H1 (cell line): Measurements from ENCODE around the gene TSR3. TPM values are rescaled to one million over a fixed set of nuclear protein-coding genes. Genes with fewer than 3 reads are reported as not detected.

Source experiments
- CTCF ChIA-PET: fragments of 300-600 bp; sonication (Branson Sonifier 250); formaldehyde crosslinking; loops from one replicate; lab custom pipeline; 2021; ENCODE audit not compliant: partially characterized antibody; lab: Charles Lee
- POLR2A ChIA-PET: fragments of 300-600 bp; sonication (Branson Sonifier 250); formaldehyde crosslinking; loops from one replicate; lab custom pipeline; 2021; ENCODE audit warnings: inconsistent platforms; ENCODE audit not compliant: partially characterized antibody; lab: Charles Lee
- DNase-seq, 2 experiments: peaks; one replicate each; pipeline versions ENCODE4 v3.0.0 to v3.0.0-alpha.2; 2010 to 2022; ENCODE audit warnings: low spot score in 2 of 2, low read depth in 1 of 2, mixed read lengths in 1 of 2
- FAIRE-seq: peaks from 2 replicates; lab custom pipeline; 2011; peaks lifted over from hg19 to GRCh38; lab: Jason Lieb, UNC
- H2AFZ ChIP-seq: 2 replicates; pipeline ENCODE4 v1.8.1; 2012; ENCODE audit warnings: low read length, inconsistent platforms
- H2AK5ac ChIP-seq: 2 replicates; pipeline ENCODE4 v1.6.1; 2013; ENCODE audit warnings: low read depth, low read length
- H2BK120ac ChIP-seq: replicated peaks from 2 replicates; pipeline ENCODE3; 2013; ENCODE audit warnings: low read depth, low read length, inconsistent platforms
- H2BK12ac ChIP-seq: 2 replicates; pipeline ENCODE4 v1.6.1; 2013; ENCODE audit warnings: low read depth, low read length
- H2BK15ac ChIP-seq: 2 replicates; pipeline ENCODE4 v1.6.1; 2013; ENCODE audit warnings: low read length
- H2BK20ac ChIP-seq: 2 replicates; pipeline ENCODE4 v1.6.1; 2013; ENCODE audit warnings: low read length
- H2BK5ac ChIP-seq: 2 replicates; pipeline ENCODE4 v1.6.1; 2013; ENCODE audit warnings: low read depth, low read length
- H3K14ac ChIP-seq: 2 replicates; pipeline ENCODE4 v1.6.1; 2013; ENCODE audit warnings: inconsistent platforms; ENCODE audit not compliant: insufficient read length
- H3K18ac ChIP-seq: 2 replicates; pipeline ENCODE4 v1.6.1; 2013; ENCODE audit warnings: low read length; ENCODE audit errors: extremely low read depth
- H3K23ac ChIP-seq: 2 replicates; pipeline ENCODE4 v1.6.1; 2013; ENCODE audit warnings: inconsistent platforms; ENCODE audit not compliant: insufficient read length
- H3K23me2 ChIP-seq: 2 replicates; pipeline ENCODE4 v1.6.1; 2013; ENCODE audit warnings: low read depth, low read length
- H3K27ac ChIP-seq: 2 replicates; pipeline ENCODE4 v1.6.1; 2011; ENCODE audit warnings: low read depth, low read length, inconsistent platforms
- H3K27me3 ChIP-seq, 4 experiments: replicated peaks in 1 of 4; 1 replicate in 1 of 4; 2 replicates in 3 of 4; pipeline versions ENCODE4 v1.6.1 to v1.8.1; 2011 to 2013; ENCODE audit warnings: low read length in 3 of 4, mild to moderate bottlenecking in 3 of 4, inconsistent platforms in 2 of 4, mixed read lengths in 2 of 4, moderate library complexity in 1 of 4; ENCODE audit not compliant: control insufficient read depth in 3 of 4, insufficient read depth in 3 of 4; ENCODE audit errors: extremely low read depth in 1 of 4
- H3K36me3 ChIP-seq, 4 experiments: 2 replicates each; pipeline versions ENCODE4 v1.6.1 to v1.8.1; 2011 to 2013; ENCODE audit warnings: mild to moderate bottlenecking in 4 of 4, low read length in 3 of 4, moderate library complexity in 2 of 4, control low read depth in 1 of 4, inconsistent platforms in 1 of 4; ENCODE audit not compliant: insufficient read depth in 4 of 4, control insufficient read depth in 2 of 4
- H3K4ac ChIP-seq: replicated peaks from 2 replicates; pipeline ENCODE3; 2013; ENCODE audit warnings: low read length, low read depth, mixed read lengths, inconsistent platforms; ENCODE audit not compliant: insufficient read length
- H3K4me1 ChIP-seq, 4 experiments: replicated peaks in 1 of 4; 1 replicate in 1 of 4; 2 replicates in 3 of 4; pipeline versions ENCODE4 v1.6.1 to v1.8.1; 2011 to 2013; ENCODE audit warnings: low read length in 3 of 4, inconsistent platforms in 2 of 4, mixed read lengths in 1 of 4; ENCODE audit not compliant: insufficient read depth in 4 of 4, control insufficient read depth in 3 of 4
- H3K4me2 ChIP-seq, 2 experiments: 2 replicates each; pipeline versions ENCODE4 v1.6.1 to v1.8.1; 2011 to 2013; ENCODE audit warnings: low read depth in 2 of 2, low read length in 2 of 2, control low read depth in 1 of 2, inconsistent platforms in 1 of 2, mild to moderate bottlenecking in 1 of 2; ENCODE audit not compliant: insufficient read depth in 1 of 2
- H3K4me3 ChIP-seq, 4 experiments: fragments of 200-600, 300-600 bp in 1 of 4; sonication (generic), shearing (Covaris generic), sonication (Bioruptor Twin) in 1 of 4; 2 replicates each; pipeline versions ENCODE4 v1.5.1 to v1.8.1; 2011 to 2016; ENCODE audit warnings: low read length in 4 of 4, low read depth in 3 of 4, control low read depth in 2 of 4, inconsistent platforms in 2 of 4, mild to moderate bottlenecking in 2 of 4, mixed read lengths in 1 of 4, moderate library complexity in 1 of 4; ENCODE audit not compliant: insufficient read depth in 2 of 4; ENCODE audit errors: extremely low read depth in 1 of 4
- H3K56ac ChIP-seq: replicated peaks from 2 replicates; pipeline ENCODE3; 2013; ENCODE audit warnings: low read depth, mild to moderate bottlenecking, mixed read lengths, low read length, inconsistent platforms; ENCODE audit not compliant: insufficient read length
- H3K79me1 ChIP-seq: 2 replicates; pipeline ENCODE4 v1.6.1; 2013; ENCODE audit warnings: low read depth, low read length, control low read depth
- H3K79me2 ChIP-seq, 2 experiments: 2 replicates each; pipeline versions ENCODE4 v1.6.1 to v1.8.1; 2012 to 2013; ENCODE audit warnings: low read length in 2 of 2, mild to moderate bottlenecking in 2 of 2, inconsistent platforms in 1 of 2; ENCODE audit not compliant: insufficient read depth in 2 of 2, control insufficient read depth in 1 of 2
- H3K9ac ChIP-seq, 4 experiments: replicated peaks in 1 of 4; 1 replicate in 1 of 4; 2 replicates in 3 of 4; pipeline versions ENCODE4 v1.6.1 to v1.8.1; 2011 to 2013; ENCODE audit warnings: low read depth in 3 of 4, low read length in 3 of 4, control low read depth in 2 of 4, mild to moderate bottlenecking in 2 of 4, moderate library complexity in 2 of 4, inconsistent platforms in 1 of 4; ENCODE audit errors: extremely low read depth in 1 of 4
- H3K9me3 ChIP-seq, 2 experiments: 2 replicates each; pipeline versions ENCODE4 v1.6.1 to v1.8.1; 2012 to 2013; ENCODE audit warnings: mild to moderate bottlenecking in 2 of 2, moderate library complexity in 2 of 2, control low read depth in 1 of 2, inconsistent platforms in 1 of 2, low read depth in 1 of 2, low read length in 1 of 2, mixed read lengths in 1 of 2; ENCODE audit not compliant: insufficient read depth in 2 of 2
- H4K20me1 ChIP-seq, 2 experiments: replicated peaks in 1 of 2; 2 replicates each; pipeline versions ENCODE3 to v1.8.1; 2011 to 2013; ENCODE audit warnings: inconsistent platforms in 2 of 2, low read length in 2 of 2, mild to moderate bottlenecking in 1 of 2; ENCODE audit not compliant: insufficient read depth in 2 of 2, control insufficient read depth in 1 of 2
- H4K5ac ChIP-seq: 2 replicates; pipeline ENCODE4 v1.6.1; 2013; ENCODE audit warnings: low read length, low read depth, mixed read lengths, inconsistent platforms; ENCODE audit not compliant: insufficient read length
- H4K8ac ChIP-seq: 2 replicates; pipeline ENCODE4 v1.8.0; 2013; ENCODE audit warnings: mild to moderate bottlenecking, moderate library complexity, low read length, inconsistent platforms; ENCODE audit not compliant: insufficient read depth; ENCODE audit errors: extremely low read depth
- H4K91ac ChIP-seq: replicated peaks from 2 replicates; pipeline ENCODE3; 2013; ENCODE audit warnings: low read length, mixed read lengths, inconsistent platforms; ENCODE audit not compliant: insufficient read length
- BRCA1 ChIP-seq: IDR thresholded peaks from 2 replicates; pipeline ENCODE4 v1.6.1; 2012; ENCODE audit warnings: low read depth, low read length, improper control_type of control experiment
- JUN ChIP-seq: IDR thresholded peaks from 2 replicates; pipeline ENCODE4 v1.6.1; 2011; ENCODE audit warnings: low read depth, mild to moderate bottlenecking, improper control_type of control experiment, low read length
- TAF1 ChIP-seq: IDR thresholded peaks from 2 replicates; pipeline ENCODE4 v1.6.1; 2011; ENCODE audit warnings: mild to moderate bottlenecking, low read depth, low read length
- TAF7 ChIP-seq: optimal IDR thresholded peaks from 2 replicates; pipeline ENCODE3; 2011; ENCODE audit warnings: low read depth, mild to moderate bottlenecking, inconsistent platforms, low read length, moderate library complexity, borderline replicate concordance
- WGBS, 2 experiments: shearing (Covaris generic) in 1 of 2; methylation state at CpG; one replicate each; pipeline versions ENCODE4 v1.1.6 to v1.1.7; 2013 to 2015; ENCODE audit warnings: low lambda C conversion rate in 2 of 2, mixed read lengths in 2 of 2, inconsistent platforms in 1 of 2, low coverage in 1 of 2, missing lambda C conversion rate in 1 of 2; ENCODE audit not compliant: insufficient replicate concordance in 2 of 2, insufficient coverage in 1 of 2, insufficient read length in 1 of 2; ENCODE audit errors: extremely low coverage in 1 of 2, missing lambda C conversion rate in 1 of 2; 5-methylcytosine and 5-hydroxymethylcytosine counted together
- polyA plus RNA-seq, 7 experiments: library from polyadenylated mRNA; depleted of rRNA in 3 of 7; stranded (reverse) in 5 of 7; unstranded in 2 of 7; fragments of >200 nt in 5 of 7; fragments of 200-250 nt in 2 of 7; gene quantifications; 1 replicate in 5 of 7; 2 replicates in 1 of 7; 4 replicates in 1 of 7; pipeline versions ENCODE4 v1.2.1 to v1.2.3, GENCODE V29; 2011 to 2013; ENCODE audit warnings: missing spikeins in 2 of 7, mixed read lengths in 2 of 7
- total RNA-seq: library from RNA; stranded (reverse); fragmentation: NEBNext Ultra II Directional; extraction: Animal tissue kit (Norgen Biotek cat#: 25700); gene quantifications from 2 replicates; pipeline ENCODE4 v1.2.1, GENCODE V29; 2021

TSR3 gene
- total and polyA plus RNA-seq, 2 of the 8 experiments (the other 6 are each of a cell fraction or from before 2014, with no cell fraction given), result 43.1 to 52.3 TPM

- FAIRE-seq, result no peak
- Histone ChIP-seq H2BK120ac (no peak overlapping the region), H3K56ac (no peak overlapping the region), H3K9me3 (peaks cover 5 to 8% of the 10 kb centered on the region in 2 experiments; a peak in 2 of 4 replicates), H2AFZ (no peak overlapping the region), H3K4me2 (no peak overlapping the region), H3K14ac (no peak overlapping the region), H3K4me3 (no peak overlapping the region), H3K79me2 (no peaks in the 10 kb centered on the region; a peak in 1 of 4 replicates), H3K9ac (no peak overlapping the region), H2BK15ac (no peak overlapping the region), H3K36me3 (peaks cover 5 to 18% (median 9%) of the 10 kb centered on the region in 4 experiments; a peak in 6 of 8 replicates), H3K23me2 (peaks cover 8% of the 10 kb centered on the region; the same call in 1 of the 2 replicates), H3K79me1 (no peaks in the 10 kb centered on the region; the same call in 1 of the 2 replicates), H4K8ac (no peak overlapping the region), H3K27ac (no peak overlapping the region), H2BK5ac (no peak overlapping the region), H2BK20ac (no peak overlapping the region), H4K91ac (no peak overlapping the region), H3K27me3 (peaks cover 0 to 11% (median 4%) of the 10 kb centered on the region in 4 experiments; a peak in 4 of 7 replicates), H3K23ac (no peak overlapping the region), H4K20me1 (peaks cover 7 to 10% of the 10 kb centered on the region in 2 experiments), H3K18ac (no peak overlapping the region), H3K4me1 (peaks cover 0 to 11% (median 7%) of the 10 kb centered on the region in 4 experiments; a peak in 5 of 7 replicates), H2BK12ac (no peak overlapping the region), H2AK5ac (no peak overlapping the region), H4K5ac (no peak overlapping the region), H3K4ac (no peak overlapping the region)
- 87% methylated on average over 4 of the region's 5 CpGs; no CpG with 5 or more reads in 1 of the 2 experiments for WGBS, 2 experiments
- POLR2A ChIA-PET, result interaction anchor here (0.9 to 6.5 kb wide), 3 partner anchors 14 to 144 kb away, joined by 3 to 106 read pairs (median 4); partner anchors contain the start of gene UBE2I
- TF ChIP-seq TAF7, result peak; percentile 39
- TF ChIP-seq TAF1, result no peak
- no peak for TF ChIP-seq BRCA1
- TF ChIP-seq JUN, result 0 out of 2 replicates have a peak, but pooled peaks have one; percentile 45
- DNase-seq, result no peak
- CTCF ChIA-PET, result interaction anchor here (0.9 to 2.1 kb wide), 2 partner anchors 8 to 12 kb away, joined by 3 to 6 read pairs; no protein-coding TSS in a partner anchor
Observed at GRCh38 chr16:1327619-1327947, 24.1 kb downstream of the TSR3 start.
